ENCODE data around the gene CRELD2.

The CRELD2 gene

DNA sequence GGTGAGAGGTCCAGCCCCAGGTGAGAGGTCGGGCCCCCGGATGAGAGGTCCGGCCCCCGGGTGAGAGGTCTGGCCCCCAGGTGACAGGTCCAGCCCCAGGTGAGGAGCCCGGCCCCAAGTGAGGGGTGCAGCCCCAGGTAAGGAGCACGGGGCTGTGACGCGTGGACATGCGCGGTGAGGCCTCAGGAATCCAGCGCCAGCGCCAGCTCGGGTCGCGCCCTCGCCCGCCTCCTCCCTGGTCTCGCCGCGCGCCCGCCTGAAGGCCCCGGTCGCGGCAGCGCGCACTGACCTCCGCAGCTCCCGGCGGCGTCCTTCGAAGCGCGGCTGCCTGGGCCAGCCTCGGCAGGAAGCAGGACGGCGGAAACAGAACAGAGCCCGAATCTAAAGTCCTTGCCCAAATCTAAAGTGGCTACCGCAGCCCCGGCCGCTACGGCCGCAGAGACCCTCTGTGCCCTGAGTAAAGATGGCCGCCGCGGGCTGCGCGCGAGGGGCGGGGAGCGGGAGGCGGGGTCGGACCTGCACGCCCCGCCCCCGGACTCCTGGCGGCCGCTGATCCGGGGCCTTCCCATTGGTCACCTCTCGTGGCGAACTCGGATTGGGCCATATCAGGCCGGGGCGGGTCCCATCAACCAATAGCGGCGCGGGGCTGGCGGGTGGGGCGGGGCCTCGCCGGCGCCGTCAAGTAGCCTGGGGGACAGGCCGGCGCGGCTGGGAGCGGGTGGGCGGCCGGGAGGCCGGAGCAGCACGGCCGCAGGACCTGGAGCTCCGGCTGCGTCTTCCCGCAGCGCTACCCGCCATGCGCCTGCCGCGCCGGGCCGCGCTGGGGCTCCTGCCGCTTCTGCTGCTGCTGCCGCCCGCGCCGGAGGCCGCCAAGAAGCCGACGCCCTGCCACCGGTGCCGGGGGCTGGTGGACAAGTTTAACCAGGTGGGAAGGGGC lies at the start of gene CRELD2, which contains the start of gene ALG12 (continued):
- TF ChIP-seq PRDM1 (tag by site-specific recombination; IDR thresholded peaks at IDR 0.05) (no peak), ZNF426 (tag by site-specific recombination; IDR thresholded peaks at IDR 0.05) (no peak), SP3 (tag by site-specific recombination; IDR thresholded peaks at IDR 0.05) (peak; percentile 98), OSR2 (tag by site-specific recombination; IDR thresholded peaks at IDR 0.05) (peak; percentile 29), EGR2 (tag by site-specific recombination; IDR thresholded peaks at IDR 0.05; ENCODE audit: low read depth) (0 out of 2 replicates have a peak, but pooled peaks have one; percentile 6), ZBTB17 (tag by site-specific recombination; IDR thresholded peaks at IDR 0.05) (peak; percentile 33; the same call in 1 of the 2 replicates), ZNF660 (tag by site-specific recombination; IDR thresholded peaks at IDR 0.05) (peak; percentile 21; the same call in 1 of the 2 replicates), ZNF335 (tag by site-specific recombination; conservative IDR thresholded peaks at IDR 0.05) (peak; percentile 83), SP7 (tag by site-specific recombination; IDR thresholded peaks at IDR 0.05) (peak; percentile 44; the same call in 1 of the 2 replicates), GLI2 (tag by site-specific recombination; IDR thresholded peaks at IDR 0.05; ENCODE audit: borderline replicate concordance, low read depth) (no peak), IKZF3 (tag by site-specific recombination; IDR thresholded peaks at IDR 0.05) (0 out of 2 replicates have a peak, but pooled peaks have one; percentile 24), KLF1 (tag by site-specific recombination; IDR thresholded peaks at IDR 0.05) (peak; percentile 43; the same call in 1 of the 2 replicates), ZNF114 (tag by site-specific recombination; IDR thresholded peaks at IDR 0.05) (no peak), RBAK (tag by site-specific recombination; IDR thresholded peaks at IDR 0.05) (no peak), ZNF324 (tag by site-specific recombination; IDR thresholded peaks at IDR 0.05) (0 out of 2 replicates have a peak, but pooled peaks have one; percentile 27), SP2 (tag by site-specific recombination; IDR thresholded peaks at IDR 0.05) (peak; percentile 89), ZSCAN30 (tag by site-specific recombination; IDR thresholded peaks at IDR 0.05) (peak; percentile 69), ZBTB20 (tag by site-specific recombination; IDR thresholded peaks at IDR 0.05) (peak; percentile 72), ZNF585B (tag by site-specific recombination; IDR thresholded peaks at IDR 0.05) (no peak), BCL11B (tag by site-specific recombination; IDR thresholded peaks at IDR 0.05; ENCODE audit: low read depth) (peak; percentile 56; the same call in 1 of the 2 replicates), ZBTB48 (tag by site-specific recombination; IDR thresholded peaks at IDR 0.05) (no peak), ZNF76 (tag by site-specific recombination; IDR thresholded peaks at IDR 0.05; ENCODE audit: borderline replicate concordance, low read depth) (peak; percentile 78; the same call in 1 of the 2 replicates), ZNF654 (tag by site-specific recombination; IDR thresholded peaks at IDR 0.05; ENCODE audit: low read depth) (no peak), ZNF664 (tag by site-specific recombination; IDR thresholded peaks at IDR 0.05) (no peak), ZBTB7A (tag by site-specific recombination; IDR thresholded peaks at IDR 0.05; ENCODE audit: low read depth) (peak; percentile 96), ZNF610 (tag by site-specific recombination; IDR thresholded peaks at IDR 0.05; ENCODE audit: borderline replicate concordance) (no peak), ZNF280D (tag by site-specific recombination; IDR thresholded peaks at IDR 0.05) (no peak), ZNF692 (tag by site-specific recombination; IDR thresholded peaks at IDR 0.05) (peak; percentile 58), ZBTB8A (tag by site-specific recombination; IDR thresholded peaks at IDR 0.05) (peak; percentile 73; the same call in 1 of the 2 replicates), ZNF792 (tag by site-specific recombination; IDR thresholded peaks at IDR 0.05) (no peak), ZNF580 (tag by site-specific recombination; IDR thresholded peaks at IDR 0.05) (no peak)
- TF ChIP-seq, protein P1, sequence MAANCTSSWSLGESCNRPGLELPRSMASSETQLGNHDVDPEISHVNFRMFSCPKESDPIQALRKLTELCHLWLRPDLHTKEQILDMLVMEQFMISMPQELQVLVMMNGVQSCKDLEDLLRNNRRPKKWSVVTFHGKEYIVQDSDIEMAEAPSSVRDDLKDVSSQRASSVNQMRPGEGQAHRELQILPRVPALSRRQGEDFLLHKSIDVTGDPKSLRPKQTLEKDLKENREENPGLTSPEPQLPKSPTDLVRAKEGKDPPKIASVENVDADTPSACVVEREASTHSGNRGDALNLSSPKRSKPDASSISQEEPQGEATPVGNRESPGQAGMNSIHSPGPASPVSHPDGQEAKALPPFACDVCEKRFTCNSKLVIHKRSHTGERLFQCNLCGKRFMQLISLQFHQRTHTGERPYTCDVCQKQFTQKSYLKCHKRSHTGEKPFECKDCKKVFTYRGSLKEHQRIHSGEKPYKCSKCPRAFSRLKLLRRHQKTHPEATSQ (tag by site-specific recombination; IDR thresholded peaks at IDR 0.05), result 0 out of 2 replicates have a peak, but pooled peaks have one; percentile 28
- TF ChIP-seq, protein P2, sequence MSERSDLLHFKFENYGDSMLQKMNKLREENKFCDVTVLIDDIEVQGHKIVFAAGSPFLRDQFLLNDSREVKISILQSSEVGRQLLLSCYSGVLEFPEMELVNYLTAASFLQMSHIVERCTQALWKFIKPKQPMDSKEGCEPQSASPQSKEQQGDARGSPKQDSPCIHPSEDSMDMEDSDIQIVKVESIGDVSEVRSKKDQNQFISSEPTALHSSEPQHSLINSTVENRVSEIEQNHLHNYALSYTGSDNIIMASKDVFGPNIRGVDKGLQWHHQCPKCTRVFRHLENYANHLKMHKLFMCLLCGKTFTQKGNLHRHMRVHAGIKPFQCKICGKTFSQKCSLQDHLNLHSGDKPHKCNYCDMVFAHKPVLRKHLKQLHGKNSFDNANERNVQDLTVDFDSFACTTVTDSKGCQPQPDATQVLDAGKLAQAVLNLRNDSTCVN (tag by site-specific recombination; optimal IDR thresholded peaks at IDR 0.05), result peak; percentile 96

All from HEK293 (cell line).